GM10847 (cell line): ENCODE data around the gene TARBP2.

Source experiments
- POLR2A ChIP-seq: IDR thresholded peaks from 2 replicates; pipeline ENCODE4 v1.6.1; 2011; ENCODE audit not compliant: insufficient read length; ENCODE audit errors: extremely low read depth

The TARBP2 gene

GRCh38 chr12:53551889-53552291 lies 50.8 kb downstream of the TARBP2 start:
- TF ChIP-seq POLR2A, result no peak

- TF ChIP-seq POLR2A, result no peak
Measured at GRCh38 chr12:53552361-53553327, 51.6 kb downstream of the TARBP2 start.
